ENCODE data around the gene SLN. TPM values are rescaled to one million over a fixed set of nuclear protein-coding genes. Genes with fewer than 3 reads are reported as not detected.

Gene SLN
- total RNA-seq, 1 experiment from 2014 or later: 0.40 TPM

- Histone ChIP-seq H4K20me1 (ENCODE audit: low read length) (no peaks in the 10 kb centered on the region), H3K4me2 (ENCODE audit: low read length) (no peak overlapping the region), H3K9me2 (replicated peaks; ENCODE audit: low read length) (0 out of 2 replicates have a peak, but pooled peaks cover 3% of the 10 kb centered on the region), H3K4me3 (ENCODE audit: low read length) (no peak overlapping the region), H3K9me3 (ENCODE audit: low read length) (no peaks in the 10 kb centered on the region), H3K4me1 (ENCODE audit: insufficient read depth, low read length) (no peaks in the 10 kb centered on the region), H3F3A (ENCODE audit: low read length, unreplicated experiment) (no peaks in the 10 kb centered on the region), H3K79me2 (ENCODE audit: low read length) (no peaks in the 10 kb centered on the region), H3K9ac (ENCODE audit: low read length) (no peak overlapping the region), H3K27ac (ENCODE audit: low read length) (no peak overlapping the region), H3K36me3 (ENCODE audit: low read depth, low read length) (no peaks in the 10 kb centered on the region), H2AFZ (ENCODE audit: low read length) (no peak overlapping the region), H3K27me3 (ENCODE audit: low read length) (peaks cover 42% of the 10 kb centered on the region)
- intact Hi-C loops (cut with micrococcal nuclease): no loop called here
- DNase-seq: no peak
- POLR2A ChIA-PET (ENCODE audit: unreplicated experiment): no interaction called here
- CTCF ChIA-PET: no interaction called here
- TF ChIP-seq EZH2 (IDR thresholded peaks at IDR 0.05; ENCODE audit: low read length, unreplicated experiment): no peak
- no peak for TF ChIP-seq EZH2phosphoT487 (IDR thresholded peaks at IDR 0.05; ENCODE audit: borderline replicate concordance, low read length)
- TF ChIP-seq CTCF (conservative IDR thresholded peaks at IDR 0.05; ENCODE audit: low read depth, low read length): no peak
- no peak for ATAC-seq
- no TSS peak for BruUV-seq (replicated peaks)
These were observed 29.3 kb downstream of the SLN start for GRCh38 chr11:107682572-107682971.

GRCh38 chr11:107682171-107682570 lies 29.7 kb downstream of the SLN start:
- DNase-seq (no peak), ATAC-seq (no peak)
- intact Hi-C loops (cut with micrococcal nuclease): no loop called here
- Histone ChIP-seq H3K9me3 (ENCODE audit: low read length) (no peaks in the 10 kb centered on the region), H3K27me3 (ENCODE audit: low read length) (peaks cover 42% of the 10 kb centered on the region), H3F3A (ENCODE audit: low read length, unreplicated experiment) (no peaks in the 10 kb centered on the region), H3K4me1 (ENCODE audit: insufficient read depth, low read length) (no peaks in the 10 kb centered on the region), H4K20me1 (ENCODE audit: low read length) (no peaks in the 10 kb centered on the region), H3K9me2 (replicated peaks; ENCODE audit: low read length) (0 out of 2 replicates have a peak, but pooled peaks cover 3% of the 10 kb centered on the region), H3K4me3 (ENCODE audit: low read length) (no peak overlapping the region), H3K27ac (ENCODE audit: low read length) (no peak overlapping the region), H3K9ac (ENCODE audit: low read length) (no peak overlapping the region), H3K36me3 (ENCODE audit: low read depth, low read length) (no peaks in the 10 kb centered on the region), H2AFZ (ENCODE audit: low read length) (no peak overlapping the region), H3K79me2 (ENCODE audit: low read length) (no peaks in the 10 kb centered on the region), H3K4me2 (ENCODE audit: low read length) (no peak overlapping the region)
- BruUV-seq (replicated peaks): no TSS peak
- POLR2A ChIA-PET (ENCODE audit: unreplicated experiment): no interaction called here
- CTCF ChIA-PET: no interaction called here
- no peak for TF ChIP-seq EZH2phosphoT487 (IDR thresholded peaks at IDR 0.05; ENCODE audit: borderline replicate concordance, low read length)
- no peak for TF ChIP-seq CTCF (conservative IDR thresholded peaks at IDR 0.05; ENCODE audit: low read depth, low read length)
- TF ChIP-seq EZH2 (IDR thresholded peaks at IDR 0.05; ENCODE audit: low read length, unreplicated experiment): no peak

- DNase-seq (no peak), ATAC-seq (peak; percentile 27; the same call in 1 of the 2 replicates)
- Histone ChIP-seq H3K36me3 (ENCODE audit: low read depth, low read length) (no peaks in the 10 kb centered on the region), H3K4me3 (ENCODE audit: low read length) (no peak overlapping the region), H3K27ac (ENCODE audit: low read length) (no peak overlapping the region), H3K27me3 (ENCODE audit: low read length) (peaks cover 68% of the 10 kb centered on the region), H3K4me1 (ENCODE audit: insufficient read depth, low read length) (no peaks in the 10 kb centered on the region), H3F3A (ENCODE audit: low read length, unreplicated experiment) (no peaks in the 10 kb centered on the region), H2AFZ (ENCODE audit: low read length) (no peak overlapping the region), H3K9ac (ENCODE audit: low read length) (no peak overlapping the region), H4K20me1 (ENCODE audit: low read length) (no peaks in the 10 kb centered on the region), H3K9me2 (replicated peaks; ENCODE audit: low read length) (0 out of 2 replicates have a peak, but pooled peaks cover 3% of the 10 kb centered on the region), H3K9me3 (ENCODE audit: low read length) (no peaks in the 10 kb centered on the region), H3K4me2 (ENCODE audit: low read length) (no peak overlapping the region), H3K79me2 (ENCODE audit: low read length) (no peaks in the 10 kb centered on the region)
- TF ChIP-seq EZH2 (IDR thresholded peaks at IDR 0.05; ENCODE audit: low read length, unreplicated experiment): no peak
- no peak for TF ChIP-seq CTCF (conservative IDR thresholded peaks at IDR 0.05; ENCODE audit: low read depth, low read length)
- TF ChIP-seq EZH2phosphoT487 (IDR thresholded peaks at IDR 0.05; ENCODE audit: borderline replicate concordance, low read length): no peak
- BruUV-seq (replicated peaks): no TSS peak
- ChIA-PET CTCF (no interaction called here), POLR2A (ENCODE audit: unreplicated experiment) (interaction anchor here (0.7 kb wide), 1 partner anchor 14 kb away, joined by 7 read pairs; no protein-coding TSS in a partner anchor)
- intact Hi-C loops (cut with micrococcal nuclease): no loop called here
These were observed 32.4 kb downstream of the SLN start for GRCh38 chr11:107679255-107680024.
